ENCODE data around the gene HSBP1L1.

The HSBP1L1 gene

DNA sequence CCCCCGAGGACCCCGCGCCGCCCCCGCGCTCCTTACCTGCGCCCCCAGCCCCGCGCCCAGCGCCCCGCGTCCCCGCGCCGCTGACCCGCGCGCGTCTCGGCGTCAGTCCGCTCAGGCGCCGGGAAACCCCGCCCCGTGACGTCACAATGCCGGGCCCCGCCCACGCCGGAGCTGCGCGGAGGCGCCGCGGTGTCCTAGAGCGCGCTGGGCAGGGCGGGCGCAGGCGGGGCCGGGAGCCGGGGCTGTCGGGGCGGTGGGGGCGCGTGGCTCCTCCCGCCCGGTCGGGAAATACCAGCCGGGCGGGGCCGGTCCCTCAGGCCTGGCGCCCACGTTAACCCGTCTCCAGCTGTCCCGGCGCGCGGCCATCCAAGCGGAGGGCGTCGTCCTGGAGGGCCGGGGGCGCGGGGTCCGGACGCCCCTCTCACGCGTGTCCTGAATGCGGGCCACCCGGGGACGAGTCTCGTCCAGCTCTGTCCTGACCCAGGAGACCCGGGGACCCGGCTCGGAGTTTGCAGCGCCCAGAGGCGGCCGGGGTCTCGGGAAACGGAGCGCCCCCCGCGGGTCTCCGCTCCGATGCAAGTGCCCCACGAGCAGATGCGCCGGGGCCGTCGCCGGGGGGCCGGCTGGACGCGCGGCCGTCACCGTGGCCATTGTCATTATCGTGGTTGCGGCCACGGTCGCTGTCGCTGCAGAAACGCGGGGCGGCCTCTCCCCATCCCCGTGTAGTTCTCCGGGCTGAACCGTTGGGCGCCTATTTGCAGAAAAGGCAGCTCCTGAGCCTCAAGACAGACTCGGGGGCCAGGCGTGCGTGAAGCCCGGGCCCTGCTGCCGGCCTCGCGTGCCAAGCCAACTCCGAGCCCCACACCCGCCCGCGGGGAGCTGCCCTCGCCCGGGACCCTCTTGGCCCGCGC, 12.6 kb upstream of the HSBP1L1 start, which contains the start of gene SLC66A2:
SLC66A2 (minus strand) TSS at position 109 of the 911 bp plus-strand sequence. CDS start 727 bp downstream, outside the sequence.
- peak; percentile 85 for DNase-seq

DNA sequence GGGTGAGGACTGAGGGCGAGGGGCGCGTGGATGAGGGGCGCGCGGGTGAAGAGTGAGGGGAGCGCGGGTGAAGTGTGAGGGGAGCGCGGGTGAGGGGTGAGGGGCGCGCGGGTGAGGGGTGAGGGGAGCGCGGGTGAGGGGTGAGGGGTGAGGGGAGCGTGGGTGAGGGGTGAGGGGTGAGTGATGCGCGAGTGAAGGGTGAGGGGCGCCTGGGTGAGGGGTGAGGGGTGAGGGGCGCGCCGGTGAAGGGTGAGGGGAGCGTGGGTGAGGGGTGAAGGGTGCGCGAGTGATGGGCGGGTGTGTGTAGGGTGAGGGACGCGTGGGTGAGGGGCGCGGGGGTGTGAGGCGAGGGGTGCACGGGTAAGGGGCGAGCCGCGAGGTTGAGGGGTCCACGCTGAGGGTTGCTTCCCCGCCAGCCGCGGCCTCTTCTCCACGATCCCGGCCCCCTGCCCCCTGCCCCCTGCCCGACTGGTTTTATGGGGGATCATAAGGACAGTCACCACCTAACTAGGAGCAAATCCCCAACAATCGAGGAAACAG, 11.9 kb upstream of the HSBP1L1 start:
- TF ChIP-seq CTCF (IDR thresholded peaks at IDR 0.05; ENCODE audit: low read depth, low read length): no peak
- DNase-seq: no peak

More for the DNA sequence above, 12.6 kb upstream of the HSBP1L1 start, which contains the start of gene SLC66A2:
- no peaks in the 10 kb centered on the region for H3K9me3 ChIP-seq
- TF ChIP-seq CTCF (IDR thresholded peaks at IDR 0.05; ENCODE audit: low read depth, low read length): no peak
- H3K4me1 ChIP-seq: no peaks in the 10 kb centered on the region
- H3K4me3 ChIP-seq (ENCODE audit: low read depth, low read length): peak within 1 kb of the TSS; percentile 50
- no peaks in the 10 kb centered on the region for H3K27me3 ChIP-seq
- H3K36me3 ChIP-seq: no peaks in the 10 kb centered on the region

DNA sequence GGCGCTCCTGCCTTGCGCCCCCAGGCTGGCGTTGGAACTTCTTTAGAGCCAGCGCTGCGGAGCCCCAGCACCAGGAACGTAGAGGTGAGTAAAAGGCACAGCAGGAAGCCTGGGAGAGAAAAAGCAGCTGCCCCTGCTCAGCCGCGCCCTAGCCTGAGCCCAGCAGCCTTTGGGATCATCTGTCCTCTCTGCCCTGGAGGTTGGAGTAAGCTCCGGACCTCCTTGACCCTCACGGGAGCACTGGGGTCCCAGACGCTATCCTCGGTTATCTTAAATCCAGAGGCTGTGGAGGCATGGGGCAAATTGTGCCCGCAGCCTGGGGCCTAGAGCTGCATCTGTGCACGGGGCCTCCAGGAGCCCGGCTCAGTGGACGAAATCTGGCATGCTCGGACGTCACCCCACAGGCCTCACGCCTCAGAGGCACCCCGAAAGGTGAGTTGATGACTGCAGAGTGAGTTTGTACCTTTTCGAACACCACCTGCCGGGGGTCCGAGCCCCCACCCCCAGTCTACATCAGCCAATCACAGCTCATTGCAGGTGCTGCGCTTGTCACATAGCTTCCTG, 11.4 kb upstream of the HSBP1L1 start:
- no peak for DNase-seq
- H3K4me3 ChIP-seq (ENCODE audit: low read depth, low read length): no peak overlapping the region
- H3K36me3 ChIP-seq: no peaks in the 10 kb centered on the region
- no peaks in the 10 kb centered on the region for H3K9me3 ChIP-seq
- no peaks in the 10 kb centered on the region for H3K27me3 ChIP-seq
- no peak for TF ChIP-seq CTCF (IDR thresholded peaks at IDR 0.05; ENCODE audit: low read depth, low read length)
- H3K4me1 ChIP-seq: no peaks in the 10 kb centered on the region

More for the DNA sequence above, 11.9 kb upstream of the HSBP1L1 start:
- Histone ChIP-seq H3K4me3 (ENCODE audit: low read depth, low read length) (no peak overlapping the region), H3K9me3 (no peaks in the 10 kb centered on the region), H3K4me1 (no peaks in the 10 kb centered on the region), H3K36me3 (no peaks in the 10 kb centered on the region), H3K27me3 (no peaks in the 10 kb centered on the region)

DNA sequence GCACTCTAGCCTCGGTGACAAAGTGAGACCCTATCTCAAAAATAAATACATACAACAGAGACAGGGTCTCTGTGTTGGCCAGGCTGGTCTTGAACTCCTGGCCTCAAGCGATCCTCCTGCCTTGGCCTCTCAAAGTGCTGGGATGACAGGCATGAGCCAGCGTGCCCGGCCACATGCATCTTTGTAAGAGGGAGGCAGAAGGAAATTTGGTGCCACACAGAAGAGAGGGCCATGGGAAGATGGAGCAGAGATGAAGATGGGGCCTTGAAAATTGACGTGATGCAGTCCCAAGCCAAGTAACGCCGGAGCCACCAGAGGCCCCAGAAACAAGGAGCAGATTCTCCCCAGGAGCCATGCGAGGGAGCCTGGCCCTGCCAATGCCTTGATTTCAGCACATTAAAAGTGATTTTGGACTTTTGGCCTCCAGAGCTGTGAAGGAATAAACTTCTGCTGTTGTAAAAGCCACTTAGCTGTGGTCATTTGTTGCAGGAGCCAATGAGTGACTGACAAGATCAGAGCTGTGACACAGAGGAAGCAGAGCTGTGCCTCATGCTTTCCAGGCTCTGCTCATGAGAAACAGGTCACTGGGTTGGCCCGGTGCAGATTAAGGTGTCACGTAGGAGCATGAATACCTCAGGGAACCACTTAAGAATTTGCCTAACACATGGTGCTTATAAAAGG, 10.3 kb upstream of the HSBP1L1 start:
- no peaks in the 10 kb centered on the region for H3K27me3 ChIP-seq
- no peaks in the 10 kb centered on the region for H3K4me1 ChIP-seq
- no peak overlapping the region for H3K4me3 ChIP-seq (ENCODE audit: low read depth, low read length)
- TF ChIP-seq CTCF (IDR thresholded peaks at IDR 0.05; ENCODE audit: low read depth, low read length): no peak
- no peaks in the 10 kb centered on the region for H3K9me3 ChIP-seq
- H3K36me3 ChIP-seq: no peaks in the 10 kb centered on the region
- DNase-seq: no peak

DNA sequence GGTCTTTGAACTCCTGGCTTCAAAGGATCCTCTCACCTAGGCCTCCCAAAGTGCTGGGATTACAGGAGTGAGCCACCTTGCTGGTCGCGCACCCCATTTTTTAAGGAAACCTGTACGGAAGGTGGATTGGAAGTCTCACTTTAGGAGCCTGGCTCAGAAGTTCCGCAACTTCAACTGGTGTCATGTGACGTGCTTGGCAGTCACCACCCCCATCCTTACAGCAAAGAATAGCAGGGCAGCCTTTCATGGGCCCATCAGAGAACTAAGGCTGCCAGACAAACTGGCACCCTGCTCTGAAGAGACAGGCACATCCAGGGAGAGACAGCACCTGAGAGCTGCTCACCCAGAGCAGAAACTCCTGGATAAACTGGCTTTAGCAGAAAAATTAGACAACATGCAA, 9.7 kb upstream of the HSBP1L1 start:
- no peak for DNase-seq
- Histone ChIP-seq H3K4me1 (no peaks in the 10 kb centered on the region), H3K4me3 (ENCODE audit: low read depth, low read length) (no peak overlapping the region), H3K27me3 (no peaks in the 10 kb centered on the region), H3K9me3 (no peaks in the 10 kb centered on the region), H3K36me3 (no peaks in the 10 kb centered on the region)
- TF ChIP-seq CTCF (IDR thresholded peaks at IDR 0.05; ENCODE audit: low read depth, low read length): no peak

Measured in BE2C (cell line).